ENCODE results near the gene MMP7.

MMP7 gene

GRCh38 chr11:102527041-102527440, 3.5 kb downstream of the MMP7 start:
- ChIA-PET CTCF (interaction anchor here (1.9 kb wide), 1 partner anchor 134 kb away, joined by 6 read pairs; no protein-coding TSS in a partner anchor), POLR2A (no interaction called here)
- no peak for DNase-seq
- Histone ChIP-seq H3K27me3 (replicated peaks in 2 of 5; ENCODE audit: control insufficient read depth in 4 of 5, insufficient read depth in 5 of 5, low read length in 4 of 5) (no peaks in the 10 kb centered on the region), H3K4me3 (ENCODE audit: control insufficient read depth in 1 of 7, extremely low read depth in 1 of 7, insufficient read depth in 4 of 7, low read depth in 2 of 7, low read length in 6 of 7) (no peak overlapping the region), H3K27ac (ENCODE audit: insufficient read depth in 1 of 2, low read depth in 1 of 2, low read length in 2 of 2, poor library complexity in 1 of 2, severe bottlenecking in 2 of 2) (no peak overlapping the region), H3K4me1 (ENCODE audit: control extremely low read depth in 1 of 4, control insufficient read depth in 4 of 4, insufficient read depth in 4 of 4, low read length in 3 of 4) (peaks cover 6 to 22% (median 14%) of the 10 kb centered on the region in 4 experiments), H3K9me3 (ENCODE audit: control extremely low read depth in 1 of 5, control insufficient read depth in 4 of 5, insufficient read depth in 2 of 5, low read depth in 1 of 5, low read length in 4 of 5) (no peaks in the 10 kb centered on the region), H3K36me3 (ENCODE audit: control insufficient read depth in 4 of 4, insufficient read depth in 4 of 4, low read length in 3 of 4) (no peaks in the 10 kb centered on the region)
- 100% methylated on average over 1 of the region's 1 CpG for WGBS (ENCODE audit: insufficient coverage)

- H3K27me3 ChIP-seq (replicated peaks in 2 of 5; ENCODE audit: control insufficient read depth in 4 of 5, insufficient read depth in 5 of 5, low read length in 4 of 5), result no peaks in the 10 kb centered on the region
- CTCF ChIA-PET, result interaction anchor here (0.6 to 1.4 kb wide), 5 partner anchors 10 to 90 kb away, joined by 3 read pairs; no protein-coding TSS in a partner anchor
- POLR2A ChIA-PET, result no interaction called here
- H3K4me1 ChIP-seq (ENCODE audit: control extremely low read depth in 1 of 4, control insufficient read depth in 4 of 4, insufficient read depth in 4 of 4, low read length in 3 of 4), result peaks cover 0 to 7% (median 4%) of the 10 kb centered on the region in 4 experiments
- H3K27ac ChIP-seq (ENCODE audit: insufficient read depth in 1 of 2, low read depth in 1 of 2, low read length in 2 of 2, poor library complexity in 1 of 2, severe bottlenecking in 2 of 2), result no peak overlapping the region
- H3K9me3 ChIP-seq (ENCODE audit: control extremely low read depth in 1 of 5, control insufficient read depth in 4 of 5, insufficient read depth in 2 of 5, low read depth in 1 of 5, low read length in 4 of 5), result no peaks in the 10 kb centered on the region
- H3K4me3 ChIP-seq (ENCODE audit: control insufficient read depth in 1 of 7, extremely low read depth in 1 of 7, insufficient read depth in 4 of 7, low read depth in 2 of 7, low read length in 6 of 7), result no peak overlapping the region
- WGBS (ENCODE audit: insufficient coverage), result no CpG with 5 or more reads among the region's 4 CpGs
- no peak for DNase-seq
- H3K36me3 ChIP-seq (ENCODE audit: control insufficient read depth in 4 of 4, insufficient read depth in 4 of 4, low read length in 3 of 4), result no peaks in the 10 kb centered on the region
Measured at GRCh38 chr11:102523887-102524286, 6.7 kb downstream of the MMP7 start.

- ChIA-PET POLR2A (interaction anchor here (0.7 kb wide), 1 partner anchor 182 kb away, joined by 4 read pairs; no protein-coding TSS in a partner anchor), CTCF (interaction anchor here (0.9 to 1.4 kb wide), 4 partner anchors 11 to 90 kb away, joined by 3 read pairs; no protein-coding TSS in a partner anchor)
- Histone ChIP-seq H3K27ac (ENCODE audit: insufficient read depth in 1 of 2, low read depth in 1 of 2, low read length in 2 of 2, poor library complexity in 1 of 2, severe bottlenecking in 2 of 2) (no peak overlapping the region), H3K9me3 (ENCODE audit: control extremely low read depth in 1 of 5, control insufficient read depth in 4 of 5, insufficient read depth in 2 of 5, low read depth in 1 of 5, low read length in 4 of 5) (no peaks in the 10 kb centered on the region), H3K27me3 (replicated peaks in 2 of 5; ENCODE audit: control insufficient read depth in 4 of 5, insufficient read depth in 5 of 5, low read length in 4 of 5) (no peaks in the 10 kb centered on the region), H3K4me1 (ENCODE audit: control extremely low read depth in 1 of 4, control insufficient read depth in 4 of 4, insufficient read depth in 4 of 4, low read length in 3 of 4) (peaks cover 0 to 7% (median 4%) of the 10 kb centered on the region in 4 experiments), H3K36me3 (ENCODE audit: control insufficient read depth in 4 of 4, insufficient read depth in 4 of 4, low read length in 3 of 4) (no peaks in the 10 kb centered on the region), H3K4me3 (ENCODE audit: control insufficient read depth in 1 of 7, extremely low read depth in 1 of 7, insufficient read depth in 4 of 7, low read depth in 2 of 7, low read length in 6 of 7) (no peak overlapping the region)
- DNase-seq, result no peak
- no CpG with 5 or more reads among the region's 2 CpGs for WGBS (ENCODE audit: insufficient coverage)
Measured at GRCh38 chr11:102523189-102523570, 7.4 kb downstream of the MMP7 start.

GRCh38 chr11:102522312-102523188, 8.0 kb downstream of the MMP7 start:
- H3K27me3 ChIP-seq (replicated peaks in 2 of 5; ENCODE audit: control insufficient read depth in 4 of 5, insufficient read depth in 5 of 5, low read length in 4 of 5), result no peaks in the 10 kb centered on the region
- H3K4me3 ChIP-seq (ENCODE audit: control insufficient read depth in 1 of 7, extremely low read depth in 1 of 7, insufficient read depth in 4 of 7, low read depth in 2 of 7, low read length in 6 of 7), result no peak overlapping the region
- H3K4me1 ChIP-seq (ENCODE audit: control extremely low read depth in 1 of 4, control insufficient read depth in 4 of 4, insufficient read depth in 4 of 4, low read length in 3 of 4), result peaks cover 0 to 7% (median 4%) of the 10 kb centered on the region in 4 experiments
- no peaks in the 10 kb centered on the region for H3K36me3 ChIP-seq (ENCODE audit: control insufficient read depth in 4 of 4, insufficient read depth in 4 of 4, low read length in 3 of 4)
- peak in 2 of 3 donors; percentile 52 to 65 for DNase-seq
- ChIA-PET POLR2A (interaction anchor here (0.7 kb wide), 1 partner anchor 181 kb away, joined by 4 read pairs; no protein-coding TSS in a partner anchor), CTCF (interaction anchor here (1.1 to 1.2 kb wide), 2 partner anchors 12 to 91 kb away, joined by 3 read pairs; no protein-coding TSS in a partner anchor)
- no peak overlapping the region for H3K27ac ChIP-seq (ENCODE audit: insufficient read depth in 1 of 2, low read depth in 1 of 2, low read length in 2 of 2, poor library complexity in 1 of 2, severe bottlenecking in 2 of 2)
- H3K9me3 ChIP-seq (ENCODE audit: control extremely low read depth in 1 of 5, control insufficient read depth in 4 of 5, insufficient read depth in 2 of 5, low read depth in 1 of 5, low read length in 4 of 5), result no peaks in the 10 kb centered on the region
- WGBS (ENCODE audit: insufficient coverage), result 55% methylated on average over 5 of the region's 5 CpGs

- ChIA-PET CTCF (interaction anchor here (0.7 to 0.8 kb wide), 2 partner anchors 15 to 28 kb away, joined by 3 read pairs; no protein-coding TSS in a partner anchor), POLR2A (no interaction called here)
- H3K9me3 ChIP-seq (ENCODE audit: control extremely low read depth in 1 of 5, control insufficient read depth in 4 of 5, insufficient read depth in 2 of 5, low read depth in 1 of 5, low read length in 4 of 5), result no peaks in the 10 kb centered on the region
- DNase-seq, result no peak
- no peaks in the 10 kb centered on the region for H3K27me3 ChIP-seq (replicated peaks in 2 of 5; ENCODE audit: control insufficient read depth in 4 of 5, insufficient read depth in 5 of 5, low read length in 4 of 5)
- WGBS (ENCODE audit: insufficient coverage), result 98% methylated on average over 4 of the region's 10 CpGs
- no peak overlapping the region for H3K4me3 ChIP-seq (ENCODE audit: control insufficient read depth in 1 of 7, extremely low read depth in 1 of 7, insufficient read depth in 4 of 7, low read depth in 2 of 7, low read length in 6 of 7)
- no peak overlapping the region for H3K27ac ChIP-seq (ENCODE audit: insufficient read depth in 1 of 2, low read depth in 1 of 2, low read length in 2 of 2, poor library complexity in 1 of 2, severe bottlenecking in 2 of 2)
- no peaks in the 10 kb centered on the region for H3K36me3 ChIP-seq (ENCODE audit: control insufficient read depth in 4 of 4, insufficient read depth in 4 of 4, low read length in 3 of 4)
- peaks cover 0 to 7% (median 4%) of the 10 kb centered on the region in 4 experiments for H3K4me1 ChIP-seq (ENCODE audit: control extremely low read depth in 1 of 4, control insufficient read depth in 4 of 4, insufficient read depth in 4 of 4, low read length in 3 of 4)
Measured at GRCh38 chr11:102521121-102521520, 9.4 kb downstream of the MMP7 start.

- Histone ChIP-seq H3K36me3 (ENCODE audit: control insufficient read depth in 4 of 4, insufficient read depth in 4 of 4, low read length in 3 of 4) (no peaks in the 10 kb centered on the region), H3K4me1 (ENCODE audit: control extremely low read depth in 1 of 4, control insufficient read depth in 4 of 4, insufficient read depth in 4 of 4, low read length in 3 of 4) (peaks cover 0 to 7% (median 4%) of the 10 kb centered on the region in 4 experiments), H3K4me3 (ENCODE audit: control insufficient read depth in 1 of 7, extremely low read depth in 1 of 7, insufficient read depth in 4 of 7, low read depth in 2 of 7, low read length in 6 of 7) (no peak overlapping the region), H3K27me3 (replicated peaks in 2 of 5; ENCODE audit: control insufficient read depth in 4 of 5, insufficient read depth in 5 of 5, low read length in 4 of 5) (no peaks in the 10 kb centered on the region), H3K9me3 (ENCODE audit: control extremely low read depth in 1 of 5, control insufficient read depth in 4 of 5, insufficient read depth in 2 of 5, low read depth in 1 of 5, low read length in 4 of 5) (no peaks in the 10 kb centered on the region), H3K27ac (ENCODE audit: insufficient read depth in 1 of 2, low read depth in 1 of 2, low read length in 2 of 2, poor library complexity in 1 of 2, severe bottlenecking in 2 of 2) (no peak overlapping the region)
- POLR2A ChIA-PET, result no interaction called here
- CTCF ChIA-PET, result interaction anchor here (0.8 kb wide), 1 partner anchor 16 kb away, joined by 3 read pairs; no protein-coding TSS in a partner anchor
- DNase-seq, result no peak
Measured at GRCh38 chr11:102520514-102520913, 10.0 kb downstream of the MMP7 start.

All from common myeloid progenitor, CD34-positive (primary cell).